ENCODE results near the gene PC.
A peak's percentile ranks its signal among the peaks of the same experiment; 100 is the strongest.

Gene PC

DNA sequence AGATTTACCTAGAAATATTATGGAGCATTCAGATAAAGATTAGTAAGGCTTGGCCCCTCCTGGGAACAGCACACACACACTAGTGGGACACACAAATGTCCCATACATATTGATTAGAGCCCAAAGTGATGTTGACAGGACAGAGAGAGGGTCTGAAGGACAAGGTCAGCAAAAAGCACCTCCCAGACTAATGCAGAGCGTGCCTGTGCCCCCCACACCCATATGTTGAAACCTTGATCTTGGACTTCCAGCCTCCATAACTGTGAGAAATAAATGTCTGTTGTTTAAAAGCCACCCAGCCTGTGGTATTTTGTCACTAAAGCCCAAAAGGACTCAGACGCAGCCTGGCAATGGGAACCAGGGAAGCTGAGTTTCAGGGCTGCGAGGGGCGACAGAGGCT, 73.7 kb downstream of the PC start:
- FAIRE-seq (no peak), DNase-seq (ENCODE audit: low spot score) (no peak)

DNA sequence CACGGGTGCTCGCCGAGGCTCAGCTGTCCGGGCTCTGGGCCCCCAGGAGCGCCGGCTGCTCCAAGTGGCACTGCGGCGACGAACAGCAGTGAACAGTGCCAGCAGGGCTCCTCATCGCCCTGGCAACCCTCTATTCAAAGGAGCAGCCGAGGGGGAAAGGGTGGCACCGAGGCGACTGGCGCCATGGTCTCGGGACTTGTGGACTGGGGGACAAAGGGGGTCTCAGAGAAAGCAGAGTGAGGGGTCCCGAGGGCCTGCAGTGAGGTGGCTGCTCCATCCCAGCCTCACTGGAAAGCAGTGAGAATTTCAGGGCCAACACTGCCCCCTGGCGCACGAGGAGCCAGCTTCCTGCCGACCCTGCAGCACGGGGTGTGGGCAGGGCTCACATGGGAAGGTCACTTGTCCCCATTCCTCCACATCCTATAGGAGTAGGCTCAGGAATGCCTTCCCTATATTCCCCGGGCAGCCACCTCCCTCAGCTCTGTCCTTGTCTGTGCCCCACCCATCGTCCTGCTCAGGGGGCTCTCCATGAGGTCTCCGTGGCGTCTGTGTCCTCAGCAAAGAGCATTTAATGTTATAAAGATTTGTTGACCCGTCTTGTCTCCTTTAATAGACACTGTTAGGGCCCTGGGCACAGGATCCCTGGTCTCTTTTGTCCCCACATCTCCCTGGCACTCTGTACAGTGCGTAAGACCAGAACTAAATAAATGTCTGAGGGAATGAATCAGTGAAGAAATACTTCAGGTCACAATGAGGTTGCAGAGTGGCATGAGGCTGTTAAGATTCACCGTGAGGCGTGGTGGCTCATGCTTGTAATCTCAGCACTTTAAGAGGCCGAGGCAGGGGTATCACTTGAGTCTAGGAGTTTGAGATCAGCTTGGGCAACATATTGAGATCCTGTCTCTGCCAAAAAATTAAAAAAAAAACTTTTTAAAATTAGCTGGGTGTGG, 74.9 kb downstream of the PC start:
- no peak for FAIRE-seq
- DNase-seq (ENCODE audit: low spot score) = peak; percentile 44

DNA sequence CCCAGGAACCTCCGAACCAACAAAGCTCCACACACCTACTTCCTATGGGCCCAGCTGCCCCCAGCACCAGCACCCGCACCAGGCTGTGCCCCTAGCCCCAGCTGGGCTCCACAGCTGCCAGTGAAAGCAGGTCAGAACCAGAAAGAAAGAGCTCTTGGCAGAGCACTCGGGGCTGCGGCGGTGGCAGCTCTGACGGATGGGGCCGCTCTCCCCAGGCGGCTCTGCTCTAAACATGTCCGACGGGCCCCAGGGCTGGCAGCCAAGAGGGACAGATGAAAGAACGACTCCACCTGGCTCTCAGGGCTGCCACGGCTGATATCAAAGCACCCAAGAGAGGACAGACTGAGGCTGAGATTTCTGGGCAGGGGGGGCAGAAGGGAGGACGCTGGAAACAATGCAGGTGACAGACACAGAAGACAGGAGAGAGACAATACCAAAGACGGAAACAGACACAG, 75.6 kb downstream of the PC start:
- DNase-seq (ENCODE audit: low spot score) (no peak), FAIRE-seq (no peak)

- FAIRE-seq (no peak), DNase-seq (ENCODE audit: low spot score) (no peak)
Measured at GRCh38 chr11:66881927-66882452, 76.2 kb downstream of the PC start.

GRCh38 chr11:66881451-66881835, 76.7 kb downstream of the PC start:
- FAIRE-seq (no peak), DNase-seq (ENCODE audit: low spot score) (no peak)

DNA sequence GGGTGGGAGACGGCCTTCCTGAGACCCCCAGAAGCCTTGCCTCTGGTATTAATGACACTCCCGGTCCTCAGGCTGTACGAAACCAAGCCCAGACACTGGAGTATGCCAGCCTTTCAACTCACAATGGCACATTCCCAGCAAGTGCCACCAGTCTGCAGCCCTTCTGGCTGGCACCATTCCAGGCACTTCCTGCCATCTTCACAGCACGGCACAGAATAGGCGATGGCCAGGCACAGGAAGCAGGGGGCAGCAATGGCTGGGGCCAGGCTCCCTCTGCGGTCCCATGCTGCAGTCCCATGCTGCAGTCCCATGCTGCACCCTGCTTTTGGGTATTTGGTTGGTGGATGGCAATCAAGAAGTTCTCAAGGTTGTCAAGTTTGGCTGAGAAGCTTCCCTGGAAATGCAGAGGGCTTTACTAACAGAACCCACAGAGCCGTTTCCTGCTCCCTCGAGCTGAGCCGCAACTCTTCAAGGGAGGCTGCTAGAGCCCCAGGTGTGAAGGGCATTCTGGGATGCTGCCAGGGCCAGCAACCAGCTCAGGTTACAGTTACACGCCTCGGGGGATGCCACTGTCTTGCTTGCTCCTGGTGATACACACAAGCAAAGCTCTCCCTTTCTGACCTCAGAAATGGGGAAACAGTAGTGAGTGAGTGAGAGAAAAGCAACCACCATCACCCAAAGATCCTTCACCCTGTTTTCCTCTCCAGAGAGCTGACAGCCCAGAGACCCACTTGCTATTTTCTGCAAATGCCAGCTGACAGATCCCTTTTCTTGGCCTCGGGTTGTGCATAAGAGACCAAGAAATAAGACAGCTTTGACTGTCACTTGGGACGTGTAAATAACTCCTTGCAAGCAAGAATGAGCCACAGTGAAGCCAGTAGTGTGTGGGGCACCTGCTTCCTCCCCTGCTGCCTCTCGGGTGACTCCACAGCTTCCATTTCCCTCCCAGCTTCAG, 77.4 kb downstream of the PC start:
- DNase-seq (ENCODE audit: low spot score) = peak; percentile 61
- FAIRE-seq = peak; percentile 23

GRCh38 chr11:66879999-66880398, 78.2 kb downstream of the PC start:
- FAIRE-seq (no peak), DNase-seq (ENCODE audit: low spot score) (no peak)

GRCh38 chr11:66879583-66879982, 78.6 kb downstream of the PC start:
- FAIRE-seq (no peak), DNase-seq (ENCODE audit: low spot score) (no peak)

DNA sequence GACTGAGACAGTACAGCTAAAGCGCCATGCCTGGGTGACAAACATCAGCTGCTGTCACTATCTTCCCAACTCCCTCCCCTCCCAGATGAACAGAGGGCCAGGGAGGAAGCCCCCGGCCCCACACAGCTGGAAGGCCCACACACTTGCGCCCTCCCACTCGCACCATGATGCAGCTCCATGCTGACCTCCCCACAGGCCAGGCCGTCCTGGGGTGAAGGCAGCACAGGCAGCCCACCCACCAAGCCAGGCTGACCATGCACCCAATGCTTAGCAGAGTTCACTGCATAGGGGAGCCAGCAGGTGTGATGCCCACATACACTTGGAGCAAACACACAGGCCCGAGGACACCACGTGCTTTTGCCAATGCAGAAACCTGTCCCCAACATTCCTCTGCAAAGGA, 79.2 kb downstream of the PC start:
- no peak for FAIRE-seq
- no peak for DNase-seq (ENCODE audit: low spot score)

GRCh38 chr11:66878474-66878873, 79.7 kb downstream of the PC start:
- DNase-seq (ENCODE audit: low spot score) (no peak), FAIRE-seq (no peak)

DNA sequence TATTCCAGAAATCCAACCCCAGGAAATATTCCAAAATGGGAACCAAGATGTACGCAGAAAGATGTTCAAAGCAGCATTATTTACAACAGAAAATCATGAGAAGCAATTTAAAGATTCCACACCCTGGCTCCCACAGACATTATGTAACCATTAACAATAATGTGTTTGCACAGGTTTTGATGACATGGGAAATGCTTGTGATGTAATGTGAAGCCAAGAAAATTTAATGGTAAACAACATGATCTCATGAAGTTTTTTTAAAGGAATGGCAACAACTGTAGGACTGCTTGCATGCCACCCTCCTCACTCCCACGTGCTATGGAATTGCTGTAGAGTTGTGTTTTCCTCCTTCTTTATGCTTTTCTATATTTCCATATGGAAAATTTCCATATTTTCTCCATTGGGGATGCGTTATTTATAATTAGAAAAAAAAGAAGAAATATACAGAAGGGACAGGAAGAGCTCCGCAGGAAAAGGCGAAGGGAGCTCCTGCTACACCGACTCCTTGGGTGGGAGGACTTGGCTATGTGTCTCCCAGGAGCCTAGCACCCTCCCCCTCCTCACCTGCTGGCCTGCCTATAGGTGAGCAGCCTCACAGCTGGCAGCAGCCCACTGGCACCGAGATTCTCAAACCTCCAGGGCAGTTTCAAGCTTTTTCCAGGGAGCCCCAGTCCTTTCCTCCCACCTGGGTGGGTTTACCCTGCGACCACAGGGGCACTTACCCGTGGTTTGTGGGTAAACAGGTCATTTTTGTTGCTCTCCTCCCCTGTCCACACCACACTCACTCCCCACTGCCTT, 80.4 kb downstream of the PC start:
- FAIRE-seq (no peak), DNase-seq (ENCODE audit: low spot score) (no peak)

- FAIRE-seq (no peak), DNase-seq (ENCODE audit: low spot score) (no peak)
Measured at GRCh38 chr11:66875378-66875777, 82.8 kb downstream of the PC start.

- no peak for FAIRE-seq
Measured at GRCh38 chr11:66874232-66874631, 84.0 kb downstream of the PC start.

DNA sequence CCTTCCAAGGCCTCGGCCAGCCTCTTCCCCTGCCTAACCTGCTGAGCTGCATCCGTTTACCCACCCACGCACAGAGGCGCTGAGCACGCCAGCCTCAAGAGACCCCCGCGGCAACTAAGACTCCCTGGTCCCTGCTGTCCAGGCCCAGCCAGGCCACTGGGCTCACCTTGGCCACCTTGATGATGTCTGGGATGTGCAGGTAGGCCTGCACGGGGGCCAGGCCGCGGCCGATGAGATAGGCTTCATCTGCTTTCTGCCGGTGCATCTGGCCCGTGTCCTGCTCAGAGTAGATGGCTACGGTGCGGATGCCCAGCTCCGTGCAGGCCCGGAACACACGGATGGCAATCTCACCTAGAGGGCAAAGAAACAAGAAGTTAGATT, 86.7 kb downstream of the PC start:
- DNase-seq (ENCODE audit: low spot score) (no peak), FAIRE-seq (no peak)

More at GRCh38 chr11:66874232-66874631, 84.0 kb downstream of the PC start:
- no peak for DNase-seq (ENCODE audit: low spot score)

- DNase-seq (ENCODE audit: low spot score) (no peak), FAIRE-seq (no peak)
Measured at GRCh38 chr11:66870616-66871520, 87.3 kb downstream of the PC start.

GRCh38 chr11:66870131-66870530, 88.1 kb downstream of the PC start:
- DNase-seq (ENCODE audit: low spot score) = no peak
- FAIRE-seq = no peak

DNA sequence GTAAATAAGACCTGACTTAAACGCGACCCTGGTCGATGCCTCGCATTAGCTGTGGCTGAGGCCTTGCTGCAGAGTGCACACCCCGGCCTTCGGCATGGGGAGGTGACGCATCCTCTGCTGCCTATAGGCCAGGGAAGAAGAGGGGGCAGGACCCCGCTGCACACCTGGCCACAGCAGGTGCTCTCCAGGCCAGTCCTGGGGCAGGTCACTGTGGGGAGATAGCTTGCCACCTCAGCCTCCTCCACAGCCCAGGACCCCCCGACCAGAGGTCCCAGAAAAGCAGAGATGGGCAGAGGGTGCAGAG, 88.7 kb downstream of the PC start:
- no peak for DNase-seq (ENCODE audit: low spot score)
- FAIRE-seq = no peak

GRCh38 chr11:66868726-66869566, 89.2 kb downstream of the PC start:
- DNase-seq (ENCODE audit: low spot score) = peak; percentile 89
- peak; percentile 73 for FAIRE-seq

GRCh38 chr11:66868082-66868725, 90.0 kb downstream of the PC start:
- no peak for FAIRE-seq
- DNase-seq (ENCODE audit: low spot score) = no peak
